ENCODE data around the gene PI3. TPM values are rescaled to one million over a fixed set of nuclear protein-coding genes. Genes with fewer than 3 reads are reported as not detected.

The PI3 gene
- total RNA-seq, 1 experiment from 2014 or later, result not detected

DNA sequence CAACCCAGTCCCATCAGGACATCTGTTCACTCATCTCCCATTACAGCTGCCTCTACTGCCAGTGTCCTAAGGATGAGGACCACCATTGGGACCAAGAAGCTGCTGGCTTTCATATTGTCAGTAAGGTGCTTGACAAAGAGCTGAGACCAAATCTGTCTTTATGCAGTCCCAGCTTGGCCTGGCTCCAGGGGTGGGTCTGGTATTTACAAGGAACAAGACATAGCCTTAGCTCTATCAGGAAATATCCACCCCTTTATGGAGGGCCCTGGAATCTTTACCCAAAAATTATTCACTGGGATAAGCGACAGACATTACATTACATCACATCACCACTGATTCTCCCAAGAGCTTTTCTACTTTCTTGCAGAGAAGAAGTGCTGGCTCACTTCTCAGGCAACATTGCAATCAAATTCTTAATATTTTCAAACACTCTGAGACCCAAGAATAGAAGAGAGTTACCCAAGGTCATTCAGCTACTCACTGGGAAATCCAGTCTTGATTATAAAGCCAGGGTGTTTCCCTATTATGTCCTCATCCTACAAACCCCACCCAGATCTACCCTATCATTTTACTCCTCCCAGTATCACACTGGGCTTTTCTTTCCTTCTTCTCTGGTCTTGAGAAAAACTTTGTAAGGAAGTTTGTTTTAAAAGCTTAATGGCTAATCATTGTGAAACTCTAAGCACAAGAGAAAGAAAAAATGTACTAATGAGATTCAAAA lies 11.5 kb upstream of the PI3 start:
- H3K9ac ChIP-seq (ENCODE audit: low read length), result no peak overlapping the region
- no peaks in the 10 kb centered on the region for H4K20me1 ChIP-seq (ENCODE audit: insufficient read depth)
- ChIA-PET CTCF (no interaction called here), POLR2A (no interaction called here), RAD21 (ENCODE audit: low non-redundant PET in 1 of 2, low total read pairs in 2 of 2, uncharacterized antibody in 2 of 2, unreplicated experiment in 2 of 2) (no interaction called here)
- no peaks in the 10 kb centered on the region for H3K9me2 ChIP-seq (ENCODE audit: insufficient read depth)
- H3K4me2 ChIP-seq (ENCODE audit: low read length), result no peak overlapping the region
- H3K27ac ChIP-seq (ENCODE audit: low read depth, low read length), result no peak overlapping the region
- no peak overlapping the region for H3K4me3 ChIP-seq (replicated peaks in 1 of 2; ENCODE audit: low read depth in 1 of 2, low read length in 2 of 2)
- H3K79me2 ChIP-seq (ENCODE audit: insufficient read depth, low read length), result no peaks in the 10 kb centered on the region
- no peak overlapping the region for H2AFZ ChIP-seq (ENCODE audit: low read depth, low read length, poor library complexity, severe bottlenecking)
- H3K27me3 ChIP-seq (ENCODE audit: insufficient read depth, low read length), result no peaks in the 10 kb centered on the region
- DNase-seq (ENCODE audit: low read depth, low spot score), result no peak
- TF ChIP-seq, protein P1, sequence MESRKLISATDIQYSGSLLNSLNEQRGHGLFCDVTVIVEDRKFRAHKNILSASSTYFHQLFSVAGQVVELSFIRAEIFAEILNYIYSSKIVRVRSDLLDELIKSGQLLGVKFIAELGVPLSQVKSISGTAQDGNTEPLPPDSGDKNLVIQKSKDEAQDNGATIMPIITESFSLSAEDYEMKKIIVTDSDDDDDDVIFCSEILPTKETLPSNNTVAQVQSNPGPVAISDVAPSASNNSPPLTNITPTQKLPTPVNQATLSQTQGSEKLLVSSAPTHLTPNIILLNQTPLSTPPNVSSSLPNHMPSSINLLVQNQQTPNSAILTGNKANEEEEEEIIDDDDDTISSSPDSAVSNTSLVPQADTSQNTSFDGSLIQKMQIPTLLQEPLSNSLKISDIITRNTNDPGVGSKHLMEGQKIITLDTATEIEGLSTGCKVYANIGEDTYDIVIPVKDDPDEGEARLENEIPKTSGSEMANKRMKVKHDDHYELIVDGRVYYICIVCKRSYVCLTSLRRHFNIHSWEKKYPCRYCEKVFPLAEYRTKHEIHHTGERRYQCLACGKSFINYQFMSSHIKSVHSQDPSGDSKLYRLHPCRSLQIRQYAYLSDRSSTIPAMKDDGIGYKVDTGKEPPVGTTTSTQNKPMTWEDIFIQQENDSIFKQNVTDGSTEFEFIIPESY (IDR thresholded peaks at IDR 0.05; ENCODE audit: extremely low read depth, insufficient replicate concordance, low read length), result no peak
- TF ChIP-seq SRF (IDR thresholded peaks at IDR 0.05; ENCODE audit: low read depth) (no peak), CEBPB (IDR thresholded peaks at IDR 0.05; ENCODE audit: low read depth) (no peak), POLR2AphosphoS5 (IDR thresholded peaks at IDR 0.05; ENCODE audit: low read depth, low read length) (no peak), EZH2 (IDR thresholded peaks at IDR 0.05) (no peak), YY1 (IDR thresholded peaks at IDR 0.05; ENCODE audit: extremely low read depth, insufficient replicate concordance, low read depth, low read length) (no peak), CBX3 (IDR thresholded peaks at IDR 0.05; ENCODE audit: low read depth) (no peak), ELF1 (IDR thresholded peaks at IDR 0.05; ENCODE audit: borderline replicate concordance, low read depth) (no peak), SIN3A (IDR thresholded peaks at IDR 0.05; ENCODE audit: low read depth) (no peak), TCF7L2 (IDR thresholded peaks at IDR 0.05; ENCODE audit: borderline replicate concordance, extremely low read depth, insufficient read depth, insufficient read length) (no peak), EGR1 (IDR thresholded peaks at IDR 0.05; ENCODE audit: low read depth) (no peak), FOSL1 (IDR thresholded peaks at IDR 0.05; ENCODE audit: low read depth) (no peak), ZNF274 (IDR thresholded peaks at IDR 0.05; ENCODE audit: low read depth, low read length) (no peak), ZFX (IDR thresholded peaks at IDR 0.05) (no peak), EZH2phosphoT487 (IDR thresholded peaks at IDR 0.05; ENCODE audit: borderline replicate concordance) (no peak), SP1 (IDR thresholded peaks at IDR 0.05; ENCODE audit: low read depth) (no peak)
- TF ChIP-seq, protein P2, sequence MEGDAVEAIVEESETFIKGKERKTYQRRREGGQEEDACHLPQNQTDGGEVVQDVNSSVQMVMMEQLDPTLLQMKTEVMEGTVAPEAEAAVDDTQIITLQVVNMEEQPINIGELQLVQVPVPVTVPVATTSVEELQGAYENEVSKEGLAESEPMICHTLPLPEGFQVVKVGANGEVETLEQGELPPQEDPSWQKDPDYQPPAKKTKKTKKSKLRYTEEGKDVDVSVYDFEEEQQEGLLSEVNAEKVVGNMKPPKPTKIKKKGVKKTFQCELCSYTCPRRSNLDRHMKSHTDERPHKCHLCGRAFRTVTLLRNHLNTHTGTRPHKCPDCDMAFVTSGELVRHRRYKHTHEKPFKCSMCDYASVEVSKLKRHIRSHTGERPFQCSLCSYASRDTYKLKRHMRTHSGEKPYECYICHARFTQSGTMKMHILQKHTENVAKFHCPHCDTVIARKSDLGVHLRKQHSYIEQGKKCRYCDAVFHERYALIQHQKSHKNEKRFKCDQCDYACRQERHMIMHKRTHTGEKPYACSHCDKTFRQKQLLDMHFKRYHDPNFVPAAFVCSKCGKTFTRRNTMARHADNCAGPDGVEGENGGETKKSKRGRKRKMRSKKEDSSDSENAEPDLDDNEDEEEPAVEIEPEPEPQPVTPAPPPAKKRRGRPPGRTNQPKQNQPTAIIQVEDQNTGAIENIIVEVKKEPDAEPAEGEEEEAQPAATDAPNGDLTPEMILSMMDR (IDR thresholded peaks at IDR 0.05 in 2 of 3, conservative IDR thresholded peaks at IDR 0.05 in 1 of 3; ENCODE audit: borderline replicate concordance in 1 of 3, insufficient read depth in 1 of 3, low read depth in 2 of 3, low read length in 2 of 3), result no peak
- TF ChIP-seq, protein P3, sequence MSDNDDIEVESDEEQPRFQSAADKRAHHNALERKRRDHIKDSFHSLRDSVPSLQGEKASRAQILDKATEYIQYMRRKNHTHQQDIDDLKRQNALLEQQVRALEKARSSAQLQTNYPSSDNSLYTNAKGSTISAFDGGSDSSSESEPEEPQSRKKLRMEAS (IDR thresholded peaks at IDR 0.05), result no peak
- TF ChIP-seq, protein P4, sequence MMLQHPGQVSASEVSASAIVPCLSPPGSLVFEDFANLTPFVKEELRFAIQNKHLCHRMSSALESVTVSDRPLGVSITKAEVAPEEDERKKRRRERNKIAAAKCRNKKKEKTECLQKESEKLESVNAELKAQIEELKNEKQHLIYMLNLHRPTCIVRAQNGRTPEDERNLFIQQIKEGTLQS (IDR thresholded peaks at IDR 0.05), result no peak
- TF ChIP-seq, protein P5, sequence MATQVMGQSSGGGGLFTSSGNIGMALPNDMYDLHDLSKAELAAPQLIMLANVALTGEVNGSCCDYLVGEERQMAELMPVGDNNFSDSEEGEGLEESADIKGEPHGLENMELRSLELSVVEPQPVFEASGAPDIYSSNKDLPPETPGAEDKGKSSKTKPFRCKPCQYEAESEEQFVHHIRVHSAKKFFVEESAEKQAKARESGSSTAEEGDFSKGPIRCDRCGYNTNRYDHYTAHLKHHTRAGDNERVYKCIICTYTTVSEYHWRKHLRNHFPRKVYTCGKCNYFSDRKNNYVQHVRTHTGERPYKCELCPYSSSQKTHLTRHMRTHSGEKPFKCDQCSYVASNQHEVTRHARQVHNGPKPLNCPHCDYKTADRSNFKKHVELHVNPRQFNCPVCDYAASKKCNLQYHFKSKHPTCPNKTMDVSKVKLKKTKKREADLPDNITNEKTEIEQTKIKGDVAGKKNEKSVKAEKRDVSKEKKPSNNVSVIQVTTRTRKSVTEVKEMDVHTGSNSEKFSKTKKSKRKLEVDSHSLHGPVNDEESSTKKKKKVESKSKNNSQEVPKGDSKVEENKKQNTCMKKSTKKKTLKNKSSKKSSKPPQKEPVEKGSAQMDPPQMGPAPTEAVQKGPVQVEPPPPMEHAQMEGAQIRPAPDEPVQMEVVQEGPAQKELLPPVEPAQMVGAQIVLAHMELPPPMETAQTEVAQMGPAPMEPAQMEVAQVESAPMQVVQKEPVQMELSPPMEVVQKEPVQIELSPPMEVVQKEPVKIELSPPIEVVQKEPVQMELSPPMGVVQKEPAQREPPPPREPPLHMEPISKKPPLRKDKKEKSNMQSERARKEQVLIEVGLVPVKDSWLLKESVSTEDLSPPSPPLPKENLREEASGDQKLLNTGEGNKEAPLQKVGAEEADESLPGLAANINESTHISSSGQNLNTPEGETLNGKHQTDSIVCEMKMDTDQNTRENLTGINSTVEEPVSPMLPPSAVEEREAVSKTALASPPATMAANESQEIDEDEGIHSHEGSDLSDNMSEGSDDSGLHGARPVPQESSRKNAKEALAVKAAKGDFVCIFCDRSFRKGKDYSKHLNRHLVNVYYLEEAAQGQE (IDR thresholded peaks at IDR 0.05; ENCODE audit: low read depth), result no peak
- peaks cover 0 to 5% of the 10 kb centered on the region in 2 experiments; a peak in 1 of 4 replicates for H3K9me3 ChIP-seq (ENCODE audit: control insufficient read depth in 1 of 2, insufficient read depth in 1 of 2, low read depth in 1 of 2, low read length in 2 of 2)
- peaks cover 0 to under 1% of the 10 kb centered on the region in 2 experiments; a peak in 1 of 4 replicates for H3K4me1 ChIP-seq (ENCODE audit: control insufficient read depth in 1 of 2, insufficient read depth in 2 of 2, low read length in 2 of 2)
- no peak for ATAC-seq
- intact Hi-C loops (cut with micrococcal nuclease), result no loop called here
- no TSS peak for BruUV-seq (replicated peaks)
- H3K36me3 ChIP-seq (ENCODE audit: control insufficient read depth in 1 of 2, insufficient read depth in 2 of 2, low read length in 2 of 2), result no peaks in the 10 kb centered on the region
